Measurements from ENCODE around the gene AGRN.
A peak's percentile ranks its signal among the peaks of the same experiment; 100 is the strongest.
"Not testable (repeated sequence)": the region's sequence is repeated elsewhere in the genome, so short reads cannot be mapped to it uniquely, and the experiment has no call there.

AGRN gene

DNA sequence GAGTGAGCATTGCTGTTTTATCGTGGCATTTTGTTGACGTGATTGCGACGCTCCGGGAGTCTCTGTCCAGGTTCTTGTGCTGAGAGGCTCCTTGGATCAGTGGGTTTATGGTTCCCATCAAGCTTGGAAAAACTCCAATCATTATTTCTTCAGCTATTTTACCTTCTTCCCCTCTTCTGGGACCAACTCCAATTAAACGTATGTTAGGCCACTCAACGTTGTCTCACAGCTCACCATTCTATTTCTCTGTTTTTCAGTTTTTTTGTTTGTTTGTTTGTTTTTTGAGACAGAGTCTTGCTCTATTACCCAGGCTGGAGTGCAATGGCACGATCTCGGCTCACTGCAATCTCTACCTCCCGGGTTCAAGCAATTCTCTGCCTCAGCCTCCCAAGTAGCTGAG is 28.0 kb upstream of the AGRN start:
- DNase-seq, result no peak
- TF ChIP-seq POLR2A (IDR thresholded peaks at IDR 0.05; ENCODE audit: low read length), result no peak
- TF ChIP-seq GATA1 (IDR thresholded peaks at IDR 0.05; ENCODE audit: low read depth, low read length), result no peak

DNA sequence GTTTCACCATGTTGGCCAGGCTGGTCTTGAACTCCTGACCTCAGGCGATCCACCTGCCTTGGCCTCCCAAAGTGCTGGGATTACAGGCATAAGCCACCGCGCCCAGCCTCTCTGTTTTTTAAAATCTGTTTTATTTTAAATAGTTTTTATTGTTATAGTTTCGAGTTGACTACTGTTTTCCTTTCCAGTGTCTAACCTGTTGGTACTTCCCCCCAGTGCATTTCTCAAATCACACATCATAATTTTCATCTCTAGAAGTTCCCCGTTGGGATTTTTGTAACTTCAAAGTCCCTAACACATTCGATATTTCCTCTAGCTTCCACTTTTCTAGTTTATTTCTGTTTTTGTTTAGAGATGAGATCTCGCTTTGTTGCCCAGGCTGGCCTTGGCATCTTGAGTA is 27.6 kb upstream of the AGRN start:
- DNase-seq, result no peak

DNA sequence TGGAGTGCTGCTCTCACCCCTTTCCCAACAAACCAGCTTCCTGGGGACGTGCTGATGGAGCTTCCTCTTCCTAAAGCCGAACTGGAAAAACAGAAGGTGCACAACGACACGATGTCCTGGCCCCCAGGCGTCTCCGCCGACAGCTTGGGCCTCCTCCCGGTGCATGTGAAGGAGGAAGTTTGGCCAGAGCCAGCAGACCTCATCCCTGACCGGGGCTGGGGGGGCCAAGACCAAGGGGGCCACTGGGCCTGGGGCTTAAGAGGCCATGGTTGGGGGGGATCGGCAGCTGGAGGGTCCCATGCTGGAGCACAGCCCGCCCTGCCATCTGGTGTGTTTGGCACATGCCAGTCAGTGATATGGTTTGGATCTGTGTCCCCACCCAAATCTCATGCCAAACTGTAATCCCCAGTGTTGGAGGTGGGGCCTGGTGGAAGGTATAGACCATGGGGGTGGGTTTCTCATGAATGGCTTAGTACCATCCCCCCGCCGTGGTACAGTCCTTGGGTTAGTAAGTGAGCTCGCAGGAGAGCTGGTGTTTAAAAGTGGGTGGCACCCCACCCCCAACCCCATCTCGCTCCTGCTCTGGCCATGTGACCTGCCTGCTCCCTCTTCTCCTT is 26.4 kb upstream of the AGRN start:
- DNase-seq, result no peak
- TF ChIP-seq POLR2A (IDR thresholded peaks at IDR 0.05; ENCODE audit: low read length) (no peak), GATA1 (IDR thresholded peaks at IDR 0.05; ENCODE audit: low read depth, low read length) (no peak)

More for the DNA sequence above, 27.6 kb upstream of the AGRN start:
- no peak for TF ChIP-seq GATA1 (IDR thresholded peaks at IDR 0.05; ENCODE audit: low read depth, low read length)
- no peak for TF ChIP-seq POLR2A (IDR thresholded peaks at IDR 0.05; ENCODE audit: low read length)

DNA sequence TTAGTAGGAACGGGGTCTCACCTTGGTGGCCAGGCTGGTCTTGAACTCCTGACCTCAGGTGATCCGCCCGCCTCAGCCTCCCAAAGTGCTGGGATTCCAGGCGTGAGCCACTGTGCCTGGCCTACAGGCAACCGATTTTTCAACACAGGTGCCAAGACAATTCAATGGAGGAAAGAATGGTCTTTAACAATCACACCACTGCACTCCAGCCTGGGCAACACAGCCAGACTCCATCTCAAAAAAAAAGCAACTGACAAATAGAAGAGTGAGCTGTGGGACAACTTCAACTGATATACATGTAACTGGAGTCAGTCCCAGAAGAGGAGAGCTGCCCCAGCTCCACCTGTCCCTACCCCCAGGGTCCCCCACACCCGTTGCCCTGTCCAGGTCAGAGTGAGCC is 25.4 kb upstream of the AGRN start:
- not testable (repeated sequence) for DNase-seq

DNA sequence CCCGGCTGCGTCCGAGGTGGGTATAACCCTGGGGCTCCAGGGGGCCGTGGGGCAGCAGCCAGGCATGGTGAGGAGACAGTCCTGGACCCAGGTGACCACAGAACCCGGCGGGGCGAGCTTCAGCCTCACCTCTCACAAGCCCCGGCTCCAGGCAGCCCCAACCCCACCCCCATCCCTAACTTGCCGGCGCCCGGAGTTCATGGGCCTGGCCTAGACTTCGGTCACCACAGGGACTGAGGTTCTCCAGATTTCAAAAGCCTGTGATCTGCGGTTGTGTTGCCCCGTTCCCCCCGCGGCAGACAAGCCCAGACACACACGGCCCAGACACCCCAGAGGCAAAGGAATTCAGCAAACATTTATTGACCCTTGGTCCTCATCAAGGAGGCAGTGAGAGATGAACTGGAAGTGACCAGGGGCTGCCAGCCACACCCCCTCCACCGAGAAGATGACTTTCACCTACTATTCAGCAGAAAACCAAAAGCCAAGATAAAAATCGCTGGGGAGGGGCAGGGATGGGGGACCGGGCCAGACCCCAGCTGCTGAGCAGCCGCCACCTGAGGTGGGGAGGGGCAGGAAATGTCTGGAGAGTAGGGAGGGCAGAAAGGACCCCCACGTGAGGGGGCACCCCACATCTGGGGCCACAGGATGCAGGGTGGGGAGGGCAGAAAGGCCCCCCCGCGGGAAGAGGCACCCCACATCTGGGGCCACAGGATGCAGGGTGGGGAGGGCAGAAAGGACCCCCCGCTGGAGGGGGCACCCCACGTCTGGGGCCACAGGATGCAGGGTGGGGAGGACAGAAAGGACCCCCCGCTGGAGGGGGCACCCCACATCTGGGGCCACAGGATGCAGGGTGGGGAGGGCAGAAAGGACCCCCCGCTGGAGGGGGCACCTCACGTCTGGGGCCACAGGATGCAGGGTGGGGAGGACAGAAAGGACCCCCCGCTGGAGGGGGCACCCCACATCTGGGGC is 24.0 kb upstream of the AGRN start:
- no peak for DNase-seq
- no peak for TF ChIP-seq POLR2A (IDR thresholded peaks at IDR 0.05; ENCODE audit: low read length)
- TF ChIP-seq GATA1 (IDR thresholded peaks at IDR 0.05; ENCODE audit: low read depth, low read length), result no peak

DNA sequence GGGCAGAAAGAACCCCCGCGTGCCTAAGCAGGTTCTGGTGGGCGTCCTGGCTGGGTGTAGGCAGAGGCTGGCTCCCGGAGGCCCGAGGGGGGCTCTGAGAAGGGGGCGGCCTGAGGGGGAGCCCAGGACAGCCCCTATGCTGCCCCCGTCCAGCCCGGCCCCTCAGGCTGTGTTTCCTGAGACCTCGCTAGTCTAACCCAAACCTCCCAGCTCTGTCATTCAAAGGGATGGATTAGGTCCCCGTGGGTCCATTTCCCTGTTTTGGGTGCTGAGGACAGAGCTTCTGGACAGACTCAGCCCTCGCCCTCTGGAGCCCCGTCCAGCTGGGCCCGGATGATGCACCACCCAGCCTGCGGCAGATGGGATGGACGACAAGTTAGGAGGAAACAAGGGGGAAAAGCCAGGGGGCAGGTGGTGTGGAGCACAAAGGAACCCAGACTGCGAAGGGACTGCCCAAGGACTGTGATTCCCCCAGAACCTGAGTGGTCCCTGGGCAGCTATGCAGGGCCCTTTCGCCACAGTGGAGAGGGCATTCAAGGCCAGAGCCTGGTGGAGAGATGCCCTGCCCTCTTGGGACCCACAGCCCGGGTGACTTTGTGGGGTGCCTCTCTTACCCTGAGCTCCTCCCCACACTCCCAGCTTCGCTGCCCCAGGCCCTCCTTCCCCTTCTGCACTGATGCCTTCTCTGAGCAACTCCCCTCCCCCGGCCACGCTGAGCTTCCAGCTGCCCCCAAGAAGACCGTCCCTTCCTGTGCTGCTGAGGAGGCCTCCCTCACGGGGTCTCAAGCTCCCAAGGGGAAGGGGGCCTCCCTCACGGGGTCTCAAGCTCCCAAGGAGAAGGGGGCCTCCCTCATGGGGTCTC is 22.8 kb upstream of the AGRN start:
- no peak for TF ChIP-seq POLR2A (IDR thresholded peaks at IDR 0.05; ENCODE audit: low read length)
- no peak for TF ChIP-seq GATA1 (IDR thresholded peaks at IDR 0.05; ENCODE audit: low read depth, low read length)
- DNase-seq, result no peak

DNA sequence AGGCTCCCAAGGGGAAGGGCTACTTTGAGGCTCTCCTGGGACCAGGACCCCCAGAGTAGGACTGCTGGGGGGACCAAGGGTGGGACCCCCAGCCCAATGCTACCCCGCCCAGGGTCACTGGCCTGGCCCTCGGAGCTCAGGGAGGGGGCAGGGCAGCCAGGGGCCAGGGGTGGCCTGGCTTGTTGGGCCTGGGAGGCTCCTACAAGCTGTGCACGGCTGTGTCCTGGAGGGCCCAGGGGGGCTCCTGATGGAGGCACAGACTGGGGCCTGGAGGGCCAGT is 22.3 kb upstream of the AGRN start:
- no peak for DNase-seq
- TF ChIP-seq GATA1 (IDR thresholded peaks at IDR 0.05; ENCODE audit: low read depth, low read length), result no peak
- no peak for TF ChIP-seq POLR2A (IDR thresholded peaks at IDR 0.05; ENCODE audit: low read length)

DNA sequence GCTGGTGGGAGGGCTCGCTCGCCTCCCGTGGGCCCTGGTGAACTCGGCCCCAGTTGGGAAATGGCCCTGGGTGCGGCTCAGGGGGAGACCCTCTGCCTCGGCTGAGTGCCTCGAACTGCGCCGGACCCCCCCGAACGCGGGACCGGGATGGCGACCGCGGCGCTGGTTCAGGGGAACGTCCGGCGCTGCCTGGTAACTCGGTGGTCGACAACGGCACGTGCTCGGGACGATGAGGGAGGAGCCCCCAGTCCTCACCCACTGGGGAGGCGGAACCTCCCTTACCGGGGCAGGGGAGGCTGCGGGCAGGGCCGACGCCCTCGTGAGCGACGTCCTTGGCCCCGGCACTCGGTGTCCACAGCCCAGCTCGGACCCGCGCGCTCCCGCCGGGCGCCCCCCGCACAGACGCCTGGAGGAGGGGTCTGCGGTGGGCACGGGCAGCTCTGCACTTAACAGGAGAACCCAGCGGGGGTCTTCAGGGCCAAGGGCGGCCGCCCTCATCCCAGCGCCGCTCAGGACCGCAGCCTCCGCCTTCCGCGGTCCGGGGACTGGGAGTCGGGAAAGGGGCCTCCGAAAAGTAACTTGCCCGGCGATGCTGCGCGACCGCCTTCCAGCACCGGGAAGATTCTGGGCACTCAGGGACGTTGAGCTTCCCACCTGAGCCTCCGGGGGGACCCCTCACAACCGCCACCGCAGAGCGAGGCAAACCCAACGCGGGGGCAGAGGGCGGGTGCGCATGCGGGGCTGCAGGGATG is 21.8 kb upstream of the AGRN start:
- no peak for TF ChIP-seq GATA1 (IDR thresholded peaks at IDR 0.05; ENCODE audit: low read depth, low read length)
- no peak for DNase-seq

DNA sequence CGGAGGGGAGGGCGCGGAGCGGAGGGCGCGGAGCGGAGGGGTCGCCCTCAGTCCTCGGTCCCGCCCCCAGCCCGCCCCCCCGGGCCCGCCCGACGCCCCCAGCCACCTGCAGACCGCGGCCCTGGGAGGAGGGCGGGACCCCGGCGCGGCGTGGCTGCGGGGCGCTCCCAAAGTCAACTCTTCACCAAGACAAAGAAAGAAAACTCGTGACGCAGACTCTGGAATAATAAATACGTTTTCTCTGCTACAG is 21.2 kb upstream of the AGRN start:
- no peak for DNase-seq
- TF ChIP-seq POLR2A (IDR thresholded peaks at IDR 0.05; ENCODE audit: low read length), result no peak
- no peak for TF ChIP-seq GATA1 (IDR thresholded peaks at IDR 0.05; ENCODE audit: low read depth, low read length)

DNA sequence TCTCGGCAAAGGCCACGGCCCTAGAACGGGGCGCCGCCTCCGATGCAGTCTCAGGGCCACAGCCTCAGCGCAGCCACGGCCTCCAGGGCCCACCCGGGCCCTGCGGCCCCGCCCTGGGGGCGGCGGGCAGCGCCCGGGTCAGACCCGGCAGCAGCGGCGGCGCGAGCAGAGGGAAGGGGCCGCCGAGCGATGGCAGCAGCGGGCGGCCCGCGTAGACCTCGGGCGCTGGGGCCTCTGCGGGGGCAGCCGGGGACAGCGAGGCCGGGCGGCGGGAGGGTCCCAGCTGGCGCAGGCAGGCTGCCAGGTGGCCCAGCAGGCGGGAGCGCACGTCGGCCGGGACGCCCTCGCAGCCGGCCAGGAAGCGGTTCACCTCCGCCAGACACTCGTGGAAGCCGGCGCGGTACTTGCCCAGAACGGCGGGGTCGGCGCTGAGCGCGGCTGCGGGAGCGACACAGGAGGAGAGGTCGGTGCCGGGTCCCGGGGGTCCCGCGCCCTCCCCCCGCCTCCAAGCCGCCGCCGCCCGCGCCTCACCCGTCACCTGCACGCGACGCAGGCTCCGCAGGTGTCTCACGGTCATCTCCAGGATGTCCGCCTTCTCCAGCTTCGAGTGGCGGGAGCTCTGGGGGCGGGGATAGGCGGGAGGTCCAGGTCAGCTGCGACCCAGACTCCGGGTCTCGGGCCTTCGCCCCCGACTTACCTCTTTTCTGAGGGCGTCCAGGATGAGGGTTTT is 20.8 kb upstream of the AGRN start:
- DNase-seq, result no peak
- TF ChIP-seq POLR2A (IDR thresholded peaks at IDR 0.05; ENCODE audit: low read length) (no peak), GATA1 (IDR thresholded peaks at IDR 0.05; ENCODE audit: low read depth, low read length) (no peak)

DNA sequence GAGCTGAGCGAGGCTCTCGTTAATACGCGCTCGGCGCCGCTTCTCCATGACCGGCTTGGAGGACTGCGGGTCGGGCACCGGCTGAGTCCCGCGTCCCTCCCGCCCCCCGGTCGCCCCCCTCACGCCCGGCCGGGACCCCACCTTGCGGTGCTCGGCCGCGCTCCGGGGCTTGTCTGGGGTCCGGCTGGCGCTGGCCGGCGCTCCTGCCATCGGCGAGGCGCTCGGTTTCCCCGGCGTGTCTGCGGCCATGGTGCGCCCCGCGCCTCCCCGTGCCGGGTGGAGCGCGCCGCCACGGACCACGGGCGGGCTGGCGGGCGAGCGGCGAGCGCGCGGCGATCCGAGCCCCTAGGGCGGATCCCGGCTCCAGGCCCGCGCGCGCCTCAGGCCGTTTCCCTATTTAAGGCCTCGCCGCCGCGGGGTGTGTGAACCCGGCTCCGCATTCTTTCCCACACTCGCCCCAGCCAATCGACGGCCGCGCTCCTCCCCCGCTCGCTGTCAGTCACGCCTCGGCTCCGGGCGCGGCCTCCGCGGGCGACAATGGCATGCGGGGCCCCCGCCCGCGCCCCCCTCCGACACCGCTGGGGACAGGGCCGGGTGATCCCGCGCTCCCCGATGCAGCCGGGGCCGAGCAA is 20.1 kb upstream of the AGRN start, which contains the start of gene HES4:
Gene HES4, minus strand, starts transcription at position 373 of the 632 bp plus-strand sequence. Its CDS starts 124 bp downstream, at position 249.
- peak; percentile 69 to 74 for DNase-seq
- TF ChIP-seq GATA1 (IDR thresholded peaks at IDR 0.05; ENCODE audit: low read depth, low read length), result no peak
- TF ChIP-seq POLR2A (IDR thresholded peaks at IDR 0.05; ENCODE audit: low read length), result no peak

DNA sequence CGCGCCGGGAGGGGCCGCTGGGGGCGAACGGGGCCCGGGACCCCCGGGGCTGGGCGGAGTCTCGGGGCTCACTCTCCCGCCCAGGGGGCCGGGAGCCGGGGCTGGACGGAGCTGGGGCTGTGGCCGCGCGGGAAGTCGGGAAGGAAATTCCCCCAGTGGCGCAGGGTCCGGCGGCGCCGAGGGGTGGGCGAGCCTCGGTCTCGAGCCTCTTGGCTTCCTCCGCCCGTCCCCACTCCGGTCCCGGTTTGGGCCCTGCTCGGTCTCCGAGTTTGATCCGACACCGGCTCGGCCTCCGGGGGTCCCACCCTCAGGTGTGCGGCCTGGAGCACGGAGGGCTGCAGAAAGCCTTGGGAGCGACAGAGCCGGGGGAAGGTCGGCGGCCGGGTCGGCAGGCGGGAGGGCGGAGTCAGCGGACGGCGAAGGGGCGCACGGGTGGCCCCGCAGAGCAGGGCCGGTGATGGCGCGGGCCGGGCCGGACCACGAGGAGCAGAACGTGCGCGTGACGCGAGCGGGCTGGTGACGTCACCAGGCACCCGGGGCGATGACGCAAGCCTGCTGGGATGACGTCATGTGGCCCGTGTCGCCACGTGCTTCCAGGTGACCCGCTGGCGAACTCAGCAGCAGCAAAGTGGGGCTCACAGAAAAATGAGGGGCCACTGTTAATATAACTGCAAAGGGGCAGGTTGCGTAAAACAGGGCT is 19.4 kb upstream of the AGRN start:
- no peak for TF ChIP-seq GATA1 (IDR thresholded peaks at IDR 0.05; ENCODE audit: low read depth, low read length)
- TF ChIP-seq POLR2A (IDR thresholded peaks at IDR 0.05; ENCODE audit: low read length), result no peak
- peak; percentile 71 to 85 for DNase-seq

All from erythroblast (primary cell).